IPS-15b (cell line): ENCODE measurements around the gene ARNT2.

Experiments used
- H3K27me3 ChIP-seq: one replicate; pipeline ENCODE4 v1.6.1; 2013; ENCODE audit warnings: low read length; ENCODE audit not compliant: control insufficient read depth, insufficient read depth
- H3K36me3 ChIP-seq: one replicate; pipeline ENCODE4 v1.6.1; 2013; ENCODE audit warnings: low read length; ENCODE audit not compliant: control insufficient read depth, insufficient read depth
- H3K4me1 ChIP-seq: one replicate; pipeline ENCODE4 v1.6.1; 2013; ENCODE audit warnings: mild to moderate bottlenecking, low read length; ENCODE audit not compliant: control insufficient read depth, insufficient read depth
- H3K4me3 ChIP-seq: one replicate; pipeline ENCODE4 v1.5.1; 2013; ENCODE audit warnings: low read depth, low read length
- H3K9ac ChIP-seq: one replicate; pipeline ENCODE4 v1.6.1; 2013; ENCODE audit warnings: low read depth, mild to moderate bottlenecking, low read length
- H3K9me3 ChIP-seq: one replicate; pipeline ENCODE4 v1.6.1; 2013; ENCODE audit warnings: mild to moderate bottlenecking, low read length; ENCODE audit not compliant: control insufficient read depth, insufficient read depth

Gene ARNT2

GRCh38 chr15:80447077-80447476 is 42.9 kb downstream of the ARNT2 start:
- no peaks in the 10 kb centered on the region for H3K36me3 ChIP-seq
- H3K27me3 ChIP-seq: no peaks in the 10 kb centered on the region
- H3K9me3 ChIP-seq: no peaks in the 10 kb centered on the region
- no peak overlapping the region for H3K9ac ChIP-seq
- H3K4me1 ChIP-seq: no peaks in the 10 kb centered on the region
- H3K4me3 ChIP-seq: no peak overlapping the region

GRCh38 chr15:80449825-80450224 is 45.6 kb downstream of the ARNT2 start:
- Histone ChIP-seq H3K9ac (no peak overlapping the region), H3K27me3 (no peaks in the 10 kb centered on the region), H3K36me3 (no peaks in the 10 kb centered on the region), H3K4me3 (no peak overlapping the region), H3K9me3 (no peaks in the 10 kb centered on the region), H3K4me1 (no peaks in the 10 kb centered on the region)

- H3K9me3 ChIP-seq: no peaks in the 10 kb centered on the region
Observed at GRCh38 chr15:80450811-80451321, 46.7 kb downstream of the ARNT2 start.

GRCh38 chr15:80452166-80452565 is 48.0 kb downstream of the ARNT2 start:
- Histone ChIP-seq H3K4me1 (no peaks in the 10 kb centered on the region), H3K4me3 (no peak overlapping the region), H3K9ac (no peak overlapping the region), H3K9me3 (no peaks in the 10 kb centered on the region), H3K27me3 (no peaks in the 10 kb centered on the region), H3K36me3 (no peaks in the 10 kb centered on the region)

More at GRCh38 chr15:80450811-80451321, 46.7 kb downstream of the ARNT2 start:
- Histone ChIP-seq H3K27me3 (no peaks in the 10 kb centered on the region), H3K4me1 (no peaks in the 10 kb centered on the region), H3K9ac (no peak overlapping the region), H3K4me3 (no peak overlapping the region), H3K36me3 (no peaks in the 10 kb centered on the region)

GRCh38 chr15:80455051-80455648 is 51.0 kb downstream of the ARNT2 start:
- Histone ChIP-seq H3K9ac (no peak overlapping the region), H3K4me1 (no peaks in the 10 kb centered on the region), H3K4me3 (no peak overlapping the region), H3K27me3 (no peaks in the 10 kb centered on the region), H3K9me3 (no peaks in the 10 kb centered on the region), H3K36me3 (no peaks in the 10 kb centered on the region)

GRCh38 chr15:80455668-80456442 is 51.7 kb downstream of the ARNT2 start:
- H3K4me1 ChIP-seq: no peaks in the 10 kb centered on the region
- no peak overlapping the region for H3K9ac ChIP-seq
- H3K4me3 ChIP-seq: no peak overlapping the region
- no peaks in the 10 kb centered on the region for H3K27me3 ChIP-seq
- H3K36me3 ChIP-seq: no peaks in the 10 kb centered on the region
- no peaks in the 10 kb centered on the region for H3K9me3 ChIP-seq

- Histone ChIP-seq H3K27me3 (no peaks in the 10 kb centered on the region), H3K9me3 (no peaks in the 10 kb centered on the region), H3K4me1 (no peaks in the 10 kb centered on the region), H3K36me3 (no peaks in the 10 kb centered on the region), H3K9ac (no peak overlapping the region), H3K4me3 (no peak overlapping the region)
Observed at GRCh38 chr15:80456517-80457492, 52.6 kb downstream of the ARNT2 start.

GRCh38 chr15:80457896-80458295 is 53.7 kb downstream of the ARNT2 start:
- Histone ChIP-seq H3K27me3 (no peaks in the 10 kb centered on the region), H3K9ac (no peak overlapping the region), H3K4me1 (no peaks in the 10 kb centered on the region), H3K36me3 (no peaks in the 10 kb centered on the region), H3K9me3 (no peaks in the 10 kb centered on the region), H3K4me3 (no peak overlapping the region)

GRCh38 chr15:80458580-80458979 is 54.4 kb downstream of the ARNT2 start:
- no peak overlapping the region for H3K4me3 ChIP-seq
- no peak overlapping the region for H3K9ac ChIP-seq
- no peaks in the 10 kb centered on the region for H3K9me3 ChIP-seq
- no peaks in the 10 kb centered on the region for H3K4me1 ChIP-seq
- H3K36me3 ChIP-seq: no peaks in the 10 kb centered on the region
- no peaks in the 10 kb centered on the region for H3K27me3 ChIP-seq

- H3K9ac ChIP-seq: no peak overlapping the region
- no peak overlapping the region for H3K4me3 ChIP-seq
Observed at GRCh38 chr15:80459380-80459779, 55.2 kb downstream of the ARNT2 start.

GRCh38 chr15:80459818-80460217 is 55.6 kb downstream of the ARNT2 start:
- Histone ChIP-seq H3K4me1 (no peaks in the 10 kb centered on the region), H3K27me3 (no peaks in the 10 kb centered on the region), H3K36me3 (no peaks in the 10 kb centered on the region), H3K9ac (no peak overlapping the region), H3K9me3 (no peaks in the 10 kb centered on the region), H3K4me3 (no peak overlapping the region)

More at GRCh38 chr15:80459380-80459779, 55.2 kb downstream of the ARNT2 start:
- no peaks in the 10 kb centered on the region for H3K4me1 ChIP-seq
- H3K36me3 ChIP-seq: no peaks in the 10 kb centered on the region
- no peaks in the 10 kb centered on the region for H3K9me3 ChIP-seq
- no peaks in the 10 kb centered on the region for H3K27me3 ChIP-seq
